Neural progenitor cell (in vitro differentiated cells): Measurements from ENCODE around the gene KRT2. TPM values are rescaled to one million over a fixed set of nuclear protein-coding genes. Genes with fewer than 3 reads are reported as not detected.

Experiments used
- DNase-seq: peaks from one replicate; pipeline ENCODE4 v3.0.0-alpha.2; 2016; ENCODE audit warnings: low spot score
- H2AFZ ChIP-seq: fragments of 200-600 bp; sonication (generic); replicated peaks from 2 replicates; pipeline ENCODE4 v1.6.1; 2016; ENCODE audit warnings: antibody characterized with exemption
- H3F3A ChIP-seq: fragments of 200-600 bp; sonication (generic); 2 replicates; pipeline ENCODE4 v1.6.1; 2016; ENCODE audit warnings: antibody characterized with exemption, low read depth
- H3K27ac ChIP-seq: fragments of 200-600 bp; sonication (generic); 2 replicates; pipeline ENCODE4 v1.5.1; 2016; ENCODE audit warnings: mild to moderate bottlenecking
- H3K27me3 ChIP-seq: fragments of 200-600 bp; sonication (generic); 2 replicates; pipeline ENCODE4 v1.6.1; 2016; ENCODE audit warnings: mild to moderate bottlenecking, moderate library complexity
- H3K36me3 ChIP-seq: fragments of 200-600 bp; sonication (generic); 2 replicates; pipeline ENCODE4 v1.5.1; 2016
- H3K4me1 ChIP-seq: fragments of 200-600 bp; sonication (generic); 2 replicates; pipeline ENCODE4 v1.6.1; 2016; ENCODE audit warnings: mixed run types
- H3K4me2 ChIP-seq: fragments of 200-600 bp; sonication (generic); 2 replicates; pipeline ENCODE4 v1.6.1; 2016
- H3K4me3 ChIP-seq: fragments of 200-600 bp; sonication (generic); 2 replicates; pipeline ENCODE4 v1.5.1; 2016
- H3K79me2 ChIP-seq: fragments of 200-600 bp; sonication (generic); 2 replicates; pipeline ENCODE4 v1.6.1; 2016; ENCODE audit warnings: low read depth
- H3K9ac ChIP-seq: fragments of 200-600 bp; sonication (generic); 2 replicates; pipeline ENCODE4 v1.6.1; 2016
- H3K9me3 ChIP-seq: fragments of 200-600 bp; sonication (generic); 2 replicates; pipeline ENCODE4 v1.5.1; 2016; ENCODE audit warnings: low read depth
- H4K20me1 ChIP-seq: fragments of 200-600 bp; sonication (generic); 2 replicates; pipeline ENCODE4 v1.6.1; 2016; ENCODE audit warnings: low read depth
- H3K27ac Mint-ChIP-seq: 3 replicates; pipeline ENCODE4 v1.8.0; 2021; ENCODE audit warnings: mixed read lengths
- H3K27me3 Mint-ChIP-seq: 2 replicates; pipeline ENCODE4 v1.8.0; 2022; ENCODE audit warnings: low read depth, mild to moderate bottlenecking, inconsistent platforms, moderate library complexity, mixed read lengths; ENCODE audit not compliant: insufficient read depth
- H3K36me3 Mint-ChIP-seq: 3 replicates; pipeline ENCODE4 v1.8.0; 2021; ENCODE audit warnings: mixed read lengths
- H3K4me1 Mint-ChIP-seq: 3 replicates; pipeline ENCODE4 v1.8.0; 2021; ENCODE audit warnings: mixed read lengths
- H3K4me3 Mint-ChIP-seq: 3 replicates; pipeline ENCODE4 v1.8.0; 2021; ENCODE audit warnings: mild to moderate bottlenecking, moderate library complexity, mixed read lengths
- H3K9me3 Mint-ChIP-seq: 3 replicates; pipeline ENCODE4 v1.8.0; 2020; ENCODE audit warnings: mixed read lengths
- CTCF ChIP-seq: fragments of 200-600 bp; sonication (generic); IDR thresholded peaks from 2 replicates; pipeline ENCODE4 v1.5.1; 2017; ENCODE audit warnings: antibody characterized with exemption, mild to moderate bottlenecking
- EZH2 ChIP-seq: fragments of 200-600 bp; sonication (generic); IDR thresholded peaks from 2 replicates; pipeline ENCODE4 v1.6.1; 2017; ENCODE audit warnings: antibody characterized with exemption, mild to moderate bottlenecking, moderate library complexity
- EZH2phosphoT487 ChIP-seq: fragments of 200-600 bp; sonication (generic); IDR thresholded peaks from 2 replicates; pipeline ENCODE4 v1.6.1; 2017; ENCODE audit warnings: antibody characterized with exemption
- total RNA-seq: library from RNA; depleted of rRNA; stranded (reverse); fragments of >200 nt; gene quantifications from 2 replicates; pipeline ENCODE4 v1.2.3, GENCODE V29; 2015; ENCODE audit warnings: low replicate concordance

The KRT2 gene
- total RNA-seq, 1 donor from 2014 or later = not detected

GRCh38 chr12:52680363-52680762 lies 28.4 kb upstream of the KRT2 start, which contains the start of gene KRT1:
Gene KRT1, minus strand, starts transcription at chr12:52680407. Its CDS starts 59 bp downstream, at chr12:52680348.
- Histone ChIP-seq H3K27me3 (peaks cover 37% of the 10 kb centered on the region), H3K9me3 (no peaks in the 10 kb centered on the region), H3K4me3 (no peak within 1 kb of the TSS), H3K4me1 (no peaks in the 10 kb centered on the region), H3K36me3 (no peaks in the 10 kb centered on the region), H3F3A (no peaks in the 10 kb centered on the region), H3K9ac (no peak within 1 kb of the TSS), H3K27ac (no peak within 1 kb of the TSS), H2AFZ (no peak within 1 kb of the TSS), H4K20me1 (no peaks in the 10 kb centered on the region), H3K4me2 (no peak within 1 kb of the TSS), H3K79me2 (no peaks in the 10 kb centered on the region)
- no peak for DNase-seq
- Mint-ChIP-seq H3K9me3 (no peaks in the 10 kb centered on the region), H3K27ac (no peak within 1 kb of the TSS), H3K27me3 (peaks cover 16% of the 10 kb centered on the region), H3K4me1 (no peaks in the 10 kb centered on the region), H3K4me3 (no peak within 1 kb of the TSS), H3K36me3 (no peaks in the 10 kb centered on the region)
- TF ChIP-seq CTCF (no peak), EZH2phosphoT487 (no peak), EZH2 (no peak)

GRCh38 chr12:52679875-52680274 lies 27.9 kb upstream of the KRT2 start:
- H3F3A ChIP-seq = no peaks in the 10 kb centered on the region
- H3K27me3 ChIP-seq = peaks cover 37% of the 10 kb centered on the region
- H3K27me3 Mint-ChIP-seq = peaks cover 16% of the 10 kb centered on the region
- no peaks in the 10 kb centered on the region for H3K9me3 Mint-ChIP-seq
- no peaks in the 10 kb centered on the region for H3K4me1 Mint-ChIP-seq
- no peak overlapping the region for H3K4me3 ChIP-seq
- no peak overlapping the region for H3K27ac ChIP-seq
- no peak overlapping the region for H3K4me2 ChIP-seq
- H3K9me3 ChIP-seq = no peaks in the 10 kb centered on the region
- no peak overlapping the region for H3K27ac Mint-ChIP-seq
- no peaks in the 10 kb centered on the region for H3K36me3 Mint-ChIP-seq
- no peak for DNase-seq
- H3K4me1 ChIP-seq = no peaks in the 10 kb centered on the region
- no peaks in the 10 kb centered on the region for H3K36me3 ChIP-seq
- no peak overlapping the region for H2AFZ ChIP-seq
- no peaks in the 10 kb centered on the region for H3K79me2 ChIP-seq
- H3K9ac ChIP-seq = no peak overlapping the region
- H3K4me3 Mint-ChIP-seq = no peak overlapping the region
- H4K20me1 ChIP-seq = no peaks in the 10 kb centered on the region
- no peak for TF ChIP-seq CTCF
- TF ChIP-seq EZH2phosphoT487 = no peak
- no peak for TF ChIP-seq EZH2

DNA sequence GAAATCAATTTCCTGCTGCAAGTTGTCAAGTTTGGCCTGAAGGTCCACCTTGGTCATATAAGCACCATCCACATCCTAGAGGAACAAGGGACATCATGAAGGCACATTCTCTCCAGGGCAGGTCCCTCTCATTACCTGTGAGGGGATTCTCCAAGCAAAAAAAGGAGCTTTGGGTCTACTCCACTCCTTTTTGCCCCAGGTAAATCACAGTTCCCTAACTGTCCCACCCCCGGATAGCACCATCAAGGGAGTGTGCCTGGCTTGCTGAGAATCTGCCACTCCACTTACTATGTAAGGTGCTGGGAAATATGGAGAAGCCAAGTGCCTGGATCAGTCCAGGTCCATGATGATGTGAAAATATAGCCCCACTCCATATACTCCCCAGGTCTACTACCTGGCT lies 25.7 kb upstream of the KRT2 start:
- H3K4me3 ChIP-seq = no peak overlapping the region
- peaks cover 8% of the 10 kb centered on the region for H3K27me3 Mint-ChIP-seq
- peaks cover 40% of the 10 kb centered on the region for H3K27me3 ChIP-seq

More for the DNA sequence above, 25.7 kb upstream of the KRT2 start:
- no peak overlapping the region for H3K4me2 ChIP-seq
- no peak overlapping the region for H3K9ac ChIP-seq
- H3K79me2 ChIP-seq = no peaks in the 10 kb centered on the region
- no peaks in the 10 kb centered on the region for H4K20me1 ChIP-seq
- no peaks in the 10 kb centered on the region for H3K9me3 ChIP-seq
- Mint-ChIP-seq H3K4me3 (no peak overlapping the region), H3K4me1 (no peaks in the 10 kb centered on the region), H3K36me3 (no peaks in the 10 kb centered on the region), H3K27ac (no peak overlapping the region), H3K9me3 (no peaks in the 10 kb centered on the region)
- no peak for DNase-seq
- no peaks in the 10 kb centered on the region for H3K4me1 ChIP-seq
- no peak overlapping the region for H3K27ac ChIP-seq
- TF ChIP-seq EZH2 (no peak), CTCF (no peak), EZH2phosphoT487 (no peak)
- no peaks in the 10 kb centered on the region for H3F3A ChIP-seq
- no peaks in the 10 kb centered on the region for H3K36me3 ChIP-seq
- H2AFZ ChIP-seq = no peak overlapping the region
